Hippocampal formation (tissue), 2 donors: ENCODE data around the gene TSPAN11.
"Not testable (repeated sequence)": the region's sequence is repeated elsewhere in the genome, so short reads cannot be mapped to it uniquely, and the experiment has no call there.

ENCODE experiments used
- DNase-seq, 2 donors: peaks; one replicate each; lab custom pipeline; 2025; lab: John Stamatoyannopoulos, UW

TSPAN11 gene

GRCh38 chr12:31019561-31019960 is 93.0 kb downstream of the TSPAN11 start:
- no peak for DNase-seq

GRCh38 chr12:31019976-31020375 is 93.4 kb downstream of the TSPAN11 start:
- no peak for DNase-seq

GRCh38 chr12:31020385-31021166 is 94.0 kb downstream of the TSPAN11 start:
- no peak for DNase-seq

- no peak for DNase-seq
Measured at GRCh38 chr12:31021181-31021580, 94.6 kb downstream of the TSPAN11 start.

- DNase-seq, result no peak
Measured at GRCh38 chr12:31021809-31022494, 95.4 kb downstream of the TSPAN11 start.

- no peak for DNase-seq
Measured at GRCh38 chr12:31023271-31023724, 96.8 kb downstream of the TSPAN11 start.

GRCh38 chr12:31026202-31026601 is 99.7 kb downstream of the TSPAN11 start:
- no peak for DNase-seq

- DNase-seq, result not testable (repeated sequence)
Measured at GRCh38 chr12:31027006-31027405, 100.5 kb downstream of the TSPAN11 start.

GRCh38 chr12:31029468-31029867 is 102.9 kb downstream of the TSPAN11 start:
- DNase-seq, result no peak

GRCh38 chr12:31029916-31030562 is 103.5 kb downstream of the TSPAN11 start:
- DNase-seq, result peak; percentile 46 to 54

- no peak for DNase-seq
Measured at GRCh38 chr12:31031951-31032335, 105.4 kb downstream of the TSPAN11 start.

GRCh38 chr12:31033146-31033545 is 106.6 kb downstream of the TSPAN11 start:
- no peak for DNase-seq

- DNase-seq, result no peak
Measured at GRCh38 chr12:31033681-31034080, 107.1 kb downstream of the TSPAN11 start.

GRCh38 chr12:31034372-31034771 is 107.8 kb downstream of the TSPAN11 start:
- DNase-seq, result no peak

- no peak for DNase-seq
Measured at GRCh38 chr12:31035226-31035625, 108.7 kb downstream of the TSPAN11 start.

GRCh38 chr12:31035967-31036665 is 109.6 kb downstream of the TSPAN11 start:
- DNase-seq, result no peak

- no peak for DNase-seq
Measured at GRCh38 chr12:31037028-31037427, 110.5 kb downstream of the TSPAN11 start.

- DNase-seq, result no peak
Measured at GRCh38 chr12:31037931-31038330, 111.4 kb downstream of the TSPAN11 start.

GRCh38 chr12:31041033-31041564 is 114.6 kb downstream of the TSPAN11 start:
- DNase-seq, result no peak
